CD14-positive monocyte (primary cell): ENCODE results near the gene SAMHD1. TPM values are rescaled to one million over a fixed set of nuclear protein-coding genes. Genes with fewer than 3 reads are reported as not detected.

ENCODE experiments used
- DNase-seq, 3 donors: peaks; one replicate each; pipeline ENCODE4 v3.0.0-alpha.2; 2011 to 2022
- H2AFZ ChIP-seq: 2 replicates; pipeline ENCODE4 v1.6.0; 2012; ENCODE audit warnings: mild to moderate bottlenecking, low read depth, low read length, inconsistent platforms; ENCODE audit not compliant: insufficient read depth, poor library complexity, severe bottlenecking
- H3K27ac ChIP-seq, 2 donors: 1 replicate in 1 of 2; 2 replicates in 1 of 2; pipeline ENCODE4 v1.5.1; 2012 to 2013; ENCODE audit warnings: low read length in 2 of 2, control low read depth in 1 of 2, inconsistent platforms in 1 of 2, low read depth in 1 of 2, mild to moderate bottlenecking in 1 of 2
- H3K27me3 ChIP-seq, 2 donors: one replicate each; pipeline versions ENCODE4 v1.6.0 to v1.6.1; 2011 to 2013; ENCODE audit warnings: low read length in 2 of 2; ENCODE audit not compliant: control insufficient read depth in 2 of 2, insufficient read depth in 2 of 2
- H3K36me3 ChIP-seq, 2 donors: replicated peaks in 1 of 2; 1 replicate in 1 of 2; 2 replicates in 1 of 2; pipeline versions ENCODE4 v1.5.1 to v1.6.1; 2012 to 2013; ENCODE audit warnings: low read length in 2 of 2, control low read depth in 1 of 2, inconsistent platforms in 1 of 2, mild to moderate bottlenecking in 1 of 2; ENCODE audit not compliant: insufficient read depth in 2 of 2, control insufficient read depth in 1 of 2
- H3K4me1 ChIP-seq, 2 donors: 1 replicate in 1 of 2; 2 replicates in 1 of 2; pipeline versions ENCODE4 v1.5.1 to v1.6.1; 2012 to 2013; ENCODE audit warnings: low read length in 2 of 2, control low read depth in 1 of 2, inconsistent platforms in 1 of 2, mild to moderate bottlenecking in 1 of 2, moderate library complexity in 1 of 2; ENCODE audit not compliant: insufficient read depth in 2 of 2, control insufficient read depth in 1 of 2
- H3K4me2 ChIP-seq: replicated peaks from 2 replicates; pipeline ENCODE3; 2012; ENCODE audit warnings: low read length, moderate library complexity, mild to moderate bottlenecking; ENCODE audit not compliant: poor library complexity, severe bottlenecking; ENCODE audit errors: extremely low read depth
- H3K4me3 ChIP-seq, 3 experiments: fragments of 200-600 bp in 1 of 3; sonication (generic) in 1 of 3; replicated peaks in 1 of 3; 1 replicate in 2 of 3; 2 replicates in 1 of 3; pipeline ENCODE4 v1.5.1; 2011 to 2013; ENCODE audit warnings: low read length in 3 of 3, mild to moderate bottlenecking in 3 of 3, control low read depth in 2 of 3, low read depth in 2 of 3, inconsistent platforms in 1 of 3, moderate library complexity in 1 of 3
- H3K79me2 ChIP-seq: 2 replicates; pipeline ENCODE4 v1.6.0; 2012; ENCODE audit warnings: mild to moderate bottlenecking, control low read depth, inconsistent platforms, low read length, moderate library complexity; ENCODE audit not compliant: insufficient read depth
- H3K9ac ChIP-seq: 2 replicates; pipeline ENCODE4 v1.6.0; 2017; ENCODE audit warnings: low read length, mild to moderate bottlenecking; ENCODE audit not compliant: insufficient read depth, poor library complexity, severe bottlenecking
- H3K9me3 ChIP-seq, 2 donors: replicated peaks in 1 of 2; 1 replicate in 1 of 2; 2 replicates in 1 of 2; pipeline versions ENCODE4 v1.5.1 to v1.6.1; 2012 to 2013; ENCODE audit warnings: low read length in 2 of 2, control low read depth in 1 of 2; ENCODE audit not compliant: control insufficient read depth in 1 of 2, insufficient read depth in 1 of 2
- H4K20me1 ChIP-seq: 2 replicates; pipeline ENCODE4 v1.6.0; 2012; ENCODE audit warnings: mild to moderate bottlenecking, low read length, control low read depth, moderate library complexity; ENCODE audit not compliant: insufficient read depth
- H3K27ac Mint-ChIP-seq, 7 donors: one replicate each; pipeline ENCODE4 v1.8.0; 2020; ENCODE audit warnings: mild to moderate bottlenecking in 7 of 7, mixed read lengths in 7 of 7, moderate library complexity in 6 of 7, inconsistent platforms in 2 of 7
- H3K27me3 Mint-ChIP-seq, 3 donors: one replicate each; pipeline ENCODE4 v1.8.0; 2021 to 2022; ENCODE audit warnings: low read depth in 3 of 3, mild to moderate bottlenecking in 3 of 3, mixed read lengths in 3 of 3, moderate library complexity in 3 of 3, inconsistent platforms in 1 of 3
- H3K36me3 Mint-ChIP-seq, 2 donors: one replicate each; pipeline ENCODE4 v1.8.0; 2020; ENCODE audit warnings: mixed read lengths in 2 of 2, inconsistent platforms in 1 of 2, mild to moderate bottlenecking in 1 of 2
- H3K4me1 Mint-ChIP-seq: one replicate; pipeline ENCODE4 v1.8.0; 2020; ENCODE audit warnings: mild to moderate bottlenecking, mixed read lengths
- H3K4me3 Mint-ChIP-seq, 2 donors: one replicate each; pipeline ENCODE4 v1.8.0; 2020; ENCODE audit warnings: mild to moderate bottlenecking in 2 of 2, mixed read lengths in 2 of 2, moderate library complexity in 1 of 2
- H3K9me3 Mint-ChIP-seq, 7 donors: one replicate each; pipeline ENCODE4 v1.8.0; 2020 to 2022; ENCODE audit warnings: mixed read lengths in 7 of 7, mild to moderate bottlenecking in 6 of 7, moderate library complexity in 6 of 7, inconsistent platforms in 2 of 7
- WGBS: methylation state at CpG from one replicate; pipeline ENCODE4 v1.1.5; 2013; ENCODE audit warnings: missing lambda C conversion rate; ENCODE audit not compliant: insufficient coverage; 5-methylcytosine and 5-hydroxymethylcytosine counted together
- intact Hi-C, 2 donors: fragments of 100-400 bp; cut with micrococcal nuclease; formaldehyde crosslinking; loops; one replicate each; pipeline versions ENCODE4 v1.15.0 to v1.15.1; 2023
- polyA plus RNA-seq, 3 donors: library from polyadenylated mRNA; depleted of rRNA in 1 of 3; unstranded in 2 of 3; stranded (reverse) in 1 of 3; fragments of 300-500 nt in 2 of 3; fragments of >200 nt in 1 of 3; fragmentation: Illumina TruSeq in 2 of 3; gene quantifications; 1 replicate in 2 of 3; 2 replicates in 1 of 3; pipeline ENCODE4 v1.2.3, GENCODE V29; 2012 to 2021
- TF ChIP-seq, protein P1 (sequence below): fragments of 200-600 bp; IDR thresholded peaks from one replicate; pipeline ENCODE4 v1.8.0; 2022; ENCODE audit warnings: antibody characterized with exemption, mild to moderate bottlenecking

Gene SAMHD1
- polyA plus RNA-seq, 3 donors = 232 to 796 (median 590) TPM

DNA sequence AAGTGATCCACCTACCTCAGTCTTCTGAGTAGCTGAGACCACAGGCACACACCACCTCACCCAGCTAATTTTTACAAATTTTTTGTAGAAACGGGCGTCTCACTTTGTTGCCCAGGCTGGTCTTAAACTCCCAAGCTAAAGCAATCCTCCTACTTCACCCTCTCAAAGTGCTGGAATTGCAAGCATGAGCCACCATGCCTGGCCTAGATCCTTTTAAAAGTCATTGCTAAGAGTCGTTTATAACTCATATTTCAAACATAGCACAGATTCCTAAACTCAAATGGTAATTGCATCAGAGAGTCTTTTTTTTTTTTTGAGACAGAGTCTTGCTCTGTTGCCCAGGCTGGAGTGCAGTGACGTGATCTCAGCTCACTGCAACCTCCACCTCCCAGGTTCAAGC is 7.7 kb upstream of the SAMHD1 start:
- intact Hi-C loops = loop anchor here in 1 of 2 donors (5.0 kb wide), 1 partner anchor 138 kb away; the partner anchor contains the start of gene RBL1
- no peak overlapping the region for H3K9ac ChIP-seq
- no peaks in the 10 kb centered on the region for H3K27me3 ChIP-seq
- H3K36me3 ChIP-seq = no peaks in the 10 kb centered on the region
- Mint-ChIP-seq H3K27ac (peak overlapping the region in 5 of 7 donors; percentile 18 to 94 (median 68)), H3K4me3 (no peak overlapping the region), H3K9me3 (peaks cover 5 to 13% (median 8%) of the 10 kb centered on the region in 7 donors), H3K27me3 (peaks cover 0 to 4% (median 0%) of the 10 kb centered on the region in 3 donors), H3K36me3 (peaks cover 0 to 3% of the 10 kb centered on the region in 2 donors), H3K4me1 (peaks cover 62% of the 10 kb centered on the region)
- no peak overlapping the region for H3K4me3 ChIP-seq
- no peaks in the 10 kb centered on the region for H4K20me1 ChIP-seq
- H3K27ac ChIP-seq = peak overlapping the region; percentile 57 to 80
- H3K4me2 ChIP-seq = no peak overlapping the region
- TF ChIP-seq, protein P1, sequence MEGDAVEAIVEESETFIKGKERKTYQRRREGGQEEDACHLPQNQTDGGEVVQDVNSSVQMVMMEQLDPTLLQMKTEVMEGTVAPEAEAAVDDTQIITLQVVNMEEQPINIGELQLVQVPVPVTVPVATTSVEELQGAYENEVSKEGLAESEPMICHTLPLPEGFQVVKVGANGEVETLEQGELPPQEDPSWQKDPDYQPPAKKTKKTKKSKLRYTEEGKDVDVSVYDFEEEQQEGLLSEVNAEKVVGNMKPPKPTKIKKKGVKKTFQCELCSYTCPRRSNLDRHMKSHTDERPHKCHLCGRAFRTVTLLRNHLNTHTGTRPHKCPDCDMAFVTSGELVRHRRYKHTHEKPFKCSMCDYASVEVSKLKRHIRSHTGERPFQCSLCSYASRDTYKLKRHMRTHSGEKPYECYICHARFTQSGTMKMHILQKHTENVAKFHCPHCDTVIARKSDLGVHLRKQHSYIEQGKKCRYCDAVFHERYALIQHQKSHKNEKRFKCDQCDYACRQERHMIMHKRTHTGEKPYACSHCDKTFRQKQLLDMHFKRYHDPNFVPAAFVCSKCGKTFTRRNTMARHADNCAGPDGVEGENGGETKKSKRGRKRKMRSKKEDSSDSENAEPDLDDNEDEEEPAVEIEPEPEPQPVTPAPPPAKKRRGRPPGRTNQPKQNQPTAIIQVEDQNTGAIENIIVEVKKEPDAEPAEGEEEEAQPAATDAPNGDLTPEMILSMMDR = no peak
- no peak for DNase-seq
- peaks cover 68 to 74% of the 10 kb centered on the region in 2 donors for H3K4me1 ChIP-seq
- no peak overlapping the region for H2AFZ ChIP-seq
- peaks cover 12% of the 10 kb centered on the region for H3K79me2 ChIP-seq
- peaks cover 11 to 13% of the 10 kb centered on the region in 2 donors for H3K9me3 ChIP-seq
- no CpG with 5 or more reads among the region's 4 CpGs for WGBS

DNA sequence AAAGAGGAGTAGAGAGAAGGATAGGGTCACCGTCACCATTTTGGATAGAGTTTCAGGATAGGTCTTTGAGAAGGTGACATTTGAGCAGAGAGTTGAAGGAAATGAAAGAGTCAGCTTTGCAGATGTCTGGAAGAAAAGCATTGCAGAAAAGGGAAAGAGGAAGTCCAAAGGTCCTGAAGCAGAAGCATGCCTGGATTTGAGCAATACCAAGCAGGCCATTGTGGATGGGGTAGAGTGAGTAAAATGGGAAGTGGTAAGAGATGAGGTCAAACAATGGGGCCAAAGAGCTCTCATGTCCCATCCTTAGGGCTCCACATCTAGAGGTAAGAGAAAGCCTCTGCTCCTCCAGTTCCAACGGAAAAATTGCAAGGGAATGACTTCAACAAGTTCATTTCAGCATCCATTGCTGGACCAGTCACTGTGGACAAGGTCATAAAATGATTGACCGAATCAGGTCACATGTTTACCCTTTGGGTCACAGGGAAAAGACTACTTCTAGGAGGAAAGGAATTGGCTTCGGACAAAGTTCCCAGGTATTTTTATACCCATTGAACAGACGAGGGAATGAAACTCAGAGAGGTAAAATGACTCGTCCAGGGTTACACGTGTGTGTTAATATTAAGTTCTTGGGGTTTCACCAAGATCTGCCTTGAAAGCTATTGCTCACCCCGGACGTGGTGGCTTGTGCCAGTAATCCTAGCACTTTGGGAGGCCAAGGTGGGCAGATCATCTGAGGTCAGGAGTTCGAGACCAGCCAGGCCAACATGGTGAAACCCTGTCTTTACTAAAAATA is 6.6 kb upstream of the SAMHD1 start:
- DNase-seq = peak; percentile 87 to 94 (median 90)
- Mint-ChIP-seq H3K4me1 (peaks cover 64% of the 10 kb centered on the region), H3K27ac (peak overlapping the region; percentile 89 to 95 (median 93)), H3K9me3 (peaks cover 5 to 13% (median 8%) of the 10 kb centered on the region in 7 donors), H3K4me3 (peak overlapping the region; percentile 44 to 55), H3K36me3 (peaks cover 0 to 3% of the 10 kb centered on the region in 2 donors), H3K27me3 (peaks cover 0 to 4% (median 0%) of the 10 kb centered on the region in 3 donors)
- peaks cover 12% of the 10 kb centered on the region for H3K79me2 ChIP-seq
- peaks cover 10 to 13% of the 10 kb centered on the region in 2 donors for H3K9me3 ChIP-seq
- no peaks in the 10 kb centered on the region for H4K20me1 ChIP-seq
- H3K27ac ChIP-seq = peak overlapping the region; percentile 67 to 80
- TF ChIP-seq, protein P1 = no peak
- peaks cover 71 to 82% of the 10 kb centered on the region in 2 donors for H3K4me1 ChIP-seq
- 46% methylated on average over 4 of the region's 10 CpGs for WGBS
- intact Hi-C loops = loop anchor here in 1 of 2 donors (5.0 kb wide), 1 partner anchor 139 kb away; the partner anchor contains the start of gene RBL1
- H3K36me3 ChIP-seq = no peaks in the 10 kb centered on the region
- no peaks in the 10 kb centered on the region for H3K27me3 ChIP-seq
- H2AFZ ChIP-seq = no peak overlapping the region
- peak overlapping the region; percentile 37 for H3K4me2 ChIP-seq
- no peak overlapping the region for H3K9ac ChIP-seq
- H3K4me3 ChIP-seq = peak overlapping the region in 1 of 3 experiments; percentile 51
